Effector CD8-positive, alpha-beta T cell (primary cell): ENCODE data around the gene ARHGAP6.
"Not testable (repeated sequence)": the region's sequence is repeated elsewhere in the genome, so short reads cannot be mapped to it uniquely, and the experiment has no call there.

Experiments
- DNase-seq: peaks from one replicate; lab custom pipeline; 2025; lab: John Stamatoyannopoulos, UW

Gene ARHGAP6

GRCh38 chrX:11399489-11400094 lies 266.1 kb downstream of the ARHGAP6 start:
- DNase-seq, result no peak

GRCh38 chrX:11398785-11399184 lies 266.9 kb downstream of the ARHGAP6 start:
- DNase-seq, result no peak

GRCh38 chrX:11398139-11398538 lies 267.6 kb downstream of the ARHGAP6 start:
- no peak for DNase-seq

GRCh38 chrX:11397680-11398079 lies 268.0 kb downstream of the ARHGAP6 start:
- DNase-seq, result no peak

- DNase-seq, result no peak
Measured at GRCh38 chrX:11395859-11396258, 269.9 kb downstream of the ARHGAP6 start.

- no peak for DNase-seq
Measured at GRCh38 chrX:11393949-11394654, 271.6 kb downstream of the ARHGAP6 start.

GRCh38 chrX:11386812-11387211 lies 278.9 kb downstream of the ARHGAP6 start:
- no peak for DNase-seq

GRCh38 chrX:11386001-11386523 lies 279.7 kb downstream of the ARHGAP6 start:
- DNase-seq, result no peak

- no peak for DNase-seq
Measured at GRCh38 chrX:11382930-11383329, 282.8 kb downstream of the ARHGAP6 start.

GRCh38 chrX:11381464-11381863 lies 284.3 kb downstream of the ARHGAP6 start:
- DNase-seq, result no peak

- DNase-seq, result no peak
Measured at GRCh38 chrX:11380187-11380844, 285.4 kb downstream of the ARHGAP6 start.

GRCh38 chrX:11376163-11376562 lies 289.6 kb downstream of the ARHGAP6 start:
- no peak for DNase-seq

GRCh38 chrX:11375614-11376119 lies 290.1 kb downstream of the ARHGAP6 start:
- no peak for DNase-seq

GRCh38 chrX:11374570-11374969 lies 291.1 kb downstream of the ARHGAP6 start:
- no peak for DNase-seq

- DNase-seq, result no peak
Measured at GRCh38 chrX:11371106-11371505, 294.6 kb downstream of the ARHGAP6 start.

GRCh38 chrX:11367609-11368430 lies 297.9 kb downstream of the ARHGAP6 start:
- DNase-seq, result no peak

GRCh38 chrX:11366998-11367595 lies 298.6 kb downstream of the ARHGAP6 start:
- no peak for DNase-seq

- DNase-seq, result no peak
Measured at GRCh38 chrX:11365426-11365825, 300.3 kb downstream of the ARHGAP6 start.

GRCh38 chrX:11364835-11365234 lies 300.9 kb downstream of the ARHGAP6 start:
- DNase-seq, result no peak

- DNase-seq, result not testable (repeated sequence)
Measured at GRCh38 chrX:11363825-11364224, 301.9 kb downstream of the ARHGAP6 start.

- no peak for DNase-seq
Measured at GRCh38 chrX:11363069-11363594, 302.6 kb downstream of the ARHGAP6 start.
